Measurements from ENCODE around the gene BCL2. TPM values are rescaled to one million over a fixed set of nuclear protein-coding genes. Genes with fewer than 3 reads are reported as not detected.

The BCL2 gene
- total and polyA plus RNA-seq, 7 donors, result 1.1 to 27.0 (median 8.9) TPM

DNA sequence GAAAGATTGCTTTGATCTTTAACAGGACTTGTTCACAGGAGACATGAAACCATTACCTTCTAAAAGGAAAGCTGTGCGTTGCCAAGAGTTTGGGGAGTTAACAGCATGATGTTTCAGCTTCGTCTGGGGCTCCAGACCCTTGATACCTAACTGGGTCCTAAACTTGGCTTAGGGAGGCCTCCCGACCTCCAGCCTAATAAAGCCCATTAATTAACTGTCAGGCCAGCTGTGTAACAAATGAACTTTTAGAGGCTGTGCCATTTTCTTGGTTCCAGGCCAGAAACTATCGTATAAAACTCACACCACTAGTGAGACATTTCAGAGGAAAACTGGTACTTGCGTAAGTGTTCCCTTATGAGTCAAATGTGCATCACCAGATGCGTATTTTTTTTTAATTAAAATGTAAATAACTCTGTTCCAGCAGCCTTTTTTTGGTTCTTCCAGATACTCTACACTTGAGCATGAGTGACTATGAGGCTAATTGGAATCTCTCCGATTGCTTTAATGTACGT lies 236.5 kb downstream of the BCL2 start:
- ATAC-seq (no peak), DNase-seq (no peak)
- WGBS, 3 donors, result 85 to 87% (median 86%) methylated on average over 8 of the region's 8 CpGs
- Histone ChIP-seq H3K36me3 (ENCODE audit: insufficient read depth in 1 of 2, low read depth in 1 of 2) (no peaks in the 10 kb centered on the region), H3K9me3 (no peaks in the 10 kb centered on the region), H3K4me3 (no peak overlapping the region), H3K27me3 (ENCODE audit: insufficient read depth in 3 of 3, low read length in 2 of 3) (no peaks in the 10 kb centered on the region), H3K27ac (no peak overlapping the region), H3K4me1 (no peaks in the 10 kb centered on the region)
- TF ChIP-seq, protein P1, sequence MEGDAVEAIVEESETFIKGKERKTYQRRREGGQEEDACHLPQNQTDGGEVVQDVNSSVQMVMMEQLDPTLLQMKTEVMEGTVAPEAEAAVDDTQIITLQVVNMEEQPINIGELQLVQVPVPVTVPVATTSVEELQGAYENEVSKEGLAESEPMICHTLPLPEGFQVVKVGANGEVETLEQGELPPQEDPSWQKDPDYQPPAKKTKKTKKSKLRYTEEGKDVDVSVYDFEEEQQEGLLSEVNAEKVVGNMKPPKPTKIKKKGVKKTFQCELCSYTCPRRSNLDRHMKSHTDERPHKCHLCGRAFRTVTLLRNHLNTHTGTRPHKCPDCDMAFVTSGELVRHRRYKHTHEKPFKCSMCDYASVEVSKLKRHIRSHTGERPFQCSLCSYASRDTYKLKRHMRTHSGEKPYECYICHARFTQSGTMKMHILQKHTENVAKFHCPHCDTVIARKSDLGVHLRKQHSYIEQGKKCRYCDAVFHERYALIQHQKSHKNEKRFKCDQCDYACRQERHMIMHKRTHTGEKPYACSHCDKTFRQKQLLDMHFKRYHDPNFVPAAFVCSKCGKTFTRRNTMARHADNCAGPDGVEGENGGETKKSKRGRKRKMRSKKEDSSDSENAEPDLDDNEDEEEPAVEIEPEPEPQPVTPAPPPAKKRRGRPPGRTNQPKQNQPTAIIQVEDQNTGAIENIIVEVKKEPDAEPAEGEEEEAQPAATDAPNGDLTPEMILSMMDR (IDR thresholded peaks at IDR 0.05), result no peak
- intact Hi-C loops (cut with DNase I), result no loop called here

DNA sequence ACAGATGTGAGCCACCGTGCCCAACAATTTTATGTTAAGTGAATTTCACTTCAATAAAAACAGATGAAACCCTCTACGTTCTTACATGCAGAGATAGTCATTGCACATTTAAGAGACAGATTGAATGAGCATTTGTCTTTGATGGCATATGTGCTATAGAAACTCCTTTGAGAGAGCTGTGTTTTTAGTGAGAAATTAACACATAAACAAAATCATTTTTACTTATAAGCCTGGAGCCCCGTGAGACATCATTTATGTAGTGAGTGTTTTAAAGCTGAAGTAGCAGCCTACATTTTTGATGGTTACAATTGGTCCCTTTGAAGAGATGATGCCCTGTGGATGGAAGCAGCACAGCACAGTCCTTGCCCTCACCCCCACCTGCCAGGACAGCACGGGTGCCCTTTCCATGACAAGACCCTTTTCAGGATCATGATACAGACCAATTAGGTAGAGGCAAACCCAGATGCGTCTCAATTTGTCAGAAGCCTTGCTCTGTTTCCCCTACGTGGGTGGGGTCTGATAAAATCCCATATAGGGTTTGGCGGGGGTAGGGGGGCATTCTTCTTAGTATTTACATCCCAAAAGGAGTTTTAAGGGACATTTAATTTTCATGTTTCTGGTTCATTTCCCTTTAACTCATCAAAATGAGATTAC lies 237.1 kb downstream of the BCL2 start:
- Histone ChIP-seq H3K4me1 (no peaks in the 10 kb centered on the region), H3K27me3 (ENCODE audit: insufficient read depth in 3 of 3, low read length in 2 of 3) (no peaks in the 10 kb centered on the region), H3K9me3 (no peaks in the 10 kb centered on the region), H3K36me3 (ENCODE audit: insufficient read depth in 1 of 2, low read depth in 1 of 2) (no peaks in the 10 kb centered on the region), H3K27ac (no peak overlapping the region), H3K4me3 (no peak overlapping the region)
- intact Hi-C loops (cut with DNase I), result no loop called here
- TF ChIP-seq, protein P1 (IDR thresholded peaks at IDR 0.05), result no peak
- WGBS, 3 donors, result 77 to 87% (median 79%) methylated on average over 7 of the region's 7 CpGs
- no peak for DNase-seq
- ATAC-seq, result no peak

DNA sequence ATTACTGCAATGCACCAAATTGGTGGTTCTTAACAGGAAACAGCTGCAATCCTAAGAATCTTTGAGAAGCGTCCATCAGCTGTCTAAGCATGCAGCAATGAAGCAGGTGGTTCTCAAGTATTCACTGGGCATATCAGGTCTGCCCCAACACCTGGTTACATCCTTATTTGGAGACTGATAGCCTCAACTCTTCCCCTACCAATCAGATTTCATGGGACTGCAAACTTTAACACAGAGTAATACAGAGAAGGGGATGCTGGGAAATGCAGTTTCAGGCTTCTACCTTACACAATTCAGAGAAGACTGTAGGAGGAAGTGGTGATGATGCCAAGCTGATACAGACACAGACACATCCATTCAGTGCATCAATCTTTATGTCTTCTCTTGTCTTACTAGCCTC lies 240.5 kb downstream of the BCL2 start:
- Histone ChIP-seq H3K36me3 (ENCODE audit: insufficient read depth in 1 of 2, low read depth in 1 of 2) (no peaks in the 10 kb centered on the region), H3K27ac (no peak overlapping the region), H3K27me3 (ENCODE audit: insufficient read depth in 3 of 3, low read length in 2 of 3) (no peaks in the 10 kb centered on the region), H3K4me3 (no peak overlapping the region), H3K4me1 (no peaks in the 10 kb centered on the region), H3K9me3 (no peaks in the 10 kb centered on the region)
- TF ChIP-seq, protein P1 (IDR thresholded peaks at IDR 0.05), result no peak
- WGBS, 3 donors, result 58 to 63% (median 61%) methylated on average over 1 of the region's 1 CpG
- DNase-seq (no peak), ATAC-seq (no peak)
- intact Hi-C loops (cut with DNase I), result no loop called here

DNA sequence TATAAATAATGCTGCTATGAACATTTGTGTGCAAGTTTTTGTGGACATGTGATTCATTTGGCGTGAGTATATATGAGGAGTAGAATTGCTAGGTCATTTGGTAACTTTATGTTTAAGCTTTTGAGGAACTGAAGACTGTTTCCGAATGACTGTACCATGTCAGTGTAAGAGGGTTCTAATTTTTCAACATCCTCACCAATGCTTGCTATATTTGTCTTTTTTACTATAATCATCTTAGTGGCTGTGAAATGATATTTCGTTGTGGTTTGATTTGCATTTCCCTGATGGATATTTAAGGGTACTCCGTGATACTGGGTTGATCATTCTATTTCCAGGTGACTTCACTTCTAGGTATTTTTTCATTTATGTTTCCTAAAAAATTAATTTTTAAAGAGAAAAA lies 241.1 kb downstream of the BCL2 start:
- Histone ChIP-seq H3K27ac (no peak overlapping the region), H3K4me1 (no peaks in the 10 kb centered on the region), H3K27me3 (ENCODE audit: insufficient read depth in 3 of 3, low read length in 2 of 3) (no peaks in the 10 kb centered on the region), H3K9me3 (no peaks in the 10 kb centered on the region), H3K4me3 (no peak overlapping the region), H3K36me3 (ENCODE audit: insufficient read depth in 1 of 2, low read depth in 1 of 2) (no peaks in the 10 kb centered on the region)
- TF ChIP-seq, protein P1 (IDR thresholded peaks at IDR 0.05), result no peak
- ATAC-seq, result no peak
- 86 to 93% (median 90%) methylated on average over 4 of the region's 4 CpGs for WGBS, 3 donors
- intact Hi-C loops (cut with DNase I), result no loop called here
- DNase-seq, result no peak

DNA sequence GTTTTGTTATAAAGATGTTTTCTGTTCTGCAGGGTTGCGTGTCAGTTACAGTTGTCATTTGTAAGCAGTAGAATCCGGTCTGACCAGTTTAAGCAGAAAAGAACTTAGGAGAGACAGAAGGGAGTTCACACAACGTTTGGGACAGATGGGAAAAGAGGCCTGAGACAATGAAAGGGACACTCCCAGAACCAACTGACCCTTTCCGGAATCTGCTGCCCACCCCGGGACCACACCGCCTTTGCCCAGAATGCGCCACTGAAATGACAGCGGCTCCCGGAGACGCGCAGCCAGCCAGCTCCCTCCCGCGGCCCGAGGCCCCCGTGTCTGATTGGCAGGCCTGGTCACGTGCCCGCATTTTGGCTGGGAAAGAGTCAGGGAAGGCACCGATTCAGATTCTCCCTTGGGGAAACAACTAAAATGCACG lies 244.6 kb downstream of the BCL2 start:
- 0 to 4% (median 1%) methylated on average over 19 of the region's 19 CpGs for WGBS, 3 donors

More for the DNA sequence above, 244.6 kb downstream of the BCL2 start:
- H3K4me3 ChIP-seq, result peak overlapping the region; percentile 71
- no peaks in the 10 kb centered on the region for H3K36me3 ChIP-seq (ENCODE audit: insufficient read depth in 1 of 2, low read depth in 1 of 2)
- ATAC-seq (peak; percentile 94 to 100 (median 96)), DNase-seq (peak; percentile 79 to 87)
- no peaks in the 10 kb centered on the region for H3K9me3 ChIP-seq
- TF ChIP-seq, protein P1 (IDR thresholded peaks at IDR 0.05), result no peak
- no peaks in the 10 kb centered on the region for H3K27me3 ChIP-seq (ENCODE audit: insufficient read depth in 3 of 3, low read length in 2 of 3)
- H3K4me1 ChIP-seq, result no peaks in the 10 kb centered on the region
- intact Hi-C loops (cut with DNase I), result no loop called here
- peak overlapping the region; percentile 77 for H3K27ac ChIP-seq
